Measurements from ENCODE around the gene CTSC.
"Not testable (repeated sequence)": the region's sequence is repeated elsewhere in the genome, so short reads cannot be mapped to it uniquely, and the experiment has no call there.

CTSC gene

GRCh38 chr11:88282747-88283515 lies 54.6 kb downstream of the CTSC start:
- no peak for DNase-seq (ENCODE audit: low read depth)

DNA sequence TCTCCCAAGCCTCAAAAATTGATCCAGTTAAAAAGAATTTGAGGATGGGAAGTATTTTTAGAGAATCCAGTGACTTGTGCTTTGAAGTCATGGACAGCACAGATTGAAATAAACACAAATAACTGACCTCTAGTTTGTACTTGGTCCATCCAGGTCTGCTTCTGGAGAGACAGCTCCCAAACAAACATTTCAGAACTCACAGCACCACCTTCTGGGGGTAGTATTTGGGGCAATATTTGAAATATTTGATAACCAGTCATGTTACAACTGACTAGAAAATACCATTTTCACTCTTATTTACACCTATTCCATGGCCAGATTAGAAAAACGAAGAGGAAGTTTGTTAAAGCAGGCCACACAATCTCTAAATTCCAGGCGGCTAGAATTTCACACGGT lies 56.2 kb downstream of the CTSC start:
- no peak for DNase-seq (ENCODE audit: low read depth)

DNA sequence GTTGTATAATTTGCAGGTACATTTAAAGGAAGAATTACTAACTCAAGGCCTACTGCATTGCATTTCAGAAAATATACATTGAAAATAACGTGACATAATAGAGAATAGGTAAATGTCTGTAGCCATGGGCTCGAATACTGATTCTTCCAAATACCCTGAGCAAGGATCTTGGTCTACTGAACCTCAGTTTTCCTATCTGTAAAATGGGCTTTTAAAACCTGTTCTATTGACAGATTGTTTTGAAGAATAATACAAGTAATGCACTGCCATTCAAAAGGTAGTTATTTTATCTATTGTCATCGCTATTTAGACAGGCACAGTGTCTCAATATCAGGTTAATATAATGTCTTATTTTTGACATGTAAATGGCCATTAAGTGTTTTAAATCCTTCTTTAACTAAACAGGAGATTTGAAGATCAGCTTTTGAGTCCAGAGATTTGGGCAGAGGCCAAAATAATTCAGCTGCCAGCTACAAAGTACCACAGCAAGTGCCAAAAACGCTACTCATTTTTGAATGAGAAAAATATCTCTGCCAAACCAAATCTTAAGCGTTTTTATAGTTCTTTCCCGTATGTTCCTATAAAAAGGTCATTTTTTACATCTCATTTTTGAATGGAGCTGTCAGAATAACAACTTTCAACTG lies 56.7 kb downstream of the CTSC start:
- DNase-seq (ENCODE audit: low read depth): no peak

GRCh38 chr11:88277349-88277915 lies 60.1 kb downstream of the CTSC start:
- DNase-seq (ENCODE audit: low read depth): no peak

DNA sequence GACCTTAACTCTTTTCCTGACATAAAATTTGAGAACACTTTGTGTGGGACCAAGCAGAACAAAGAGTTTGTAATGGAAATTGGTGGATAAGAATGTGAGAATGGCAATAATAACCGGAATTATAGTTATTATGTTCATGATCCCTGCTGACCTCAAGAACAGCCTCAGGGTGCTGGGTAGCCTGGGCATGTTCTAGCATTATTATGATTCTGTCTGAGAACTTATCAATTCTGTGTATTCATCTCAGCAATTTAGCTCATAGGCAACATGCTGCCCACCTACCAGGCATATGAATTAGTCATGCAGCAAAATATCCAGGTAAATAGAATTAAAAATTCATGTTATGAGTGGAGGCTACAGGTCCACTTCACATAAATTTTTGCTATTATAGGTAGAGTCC lies 61.9 kb downstream of the CTSC start:
- DNase-seq (ENCODE audit: low read depth): no peak

- no peak for DNase-seq (ENCODE audit: low read depth)
These were observed 70.6 kb downstream of the CTSC start for GRCh38 chr11:88266919-88267318.

- no peak for DNase-seq (ENCODE audit: low read depth)
These were observed 71.4 kb downstream of the CTSC start for GRCh38 chr11:88266157-88266556.

GRCh38 chr11:88259431-88259830 lies 78.1 kb downstream of the CTSC start:
- DNase-seq (ENCODE audit: low read depth): no peak

- DNase-seq (ENCODE audit: low read depth): no peak
These were observed 85.3 kb downstream of the CTSC start for GRCh38 chr11:88252208-88252607.

GRCh38 chr11:88250566-88251242 lies 86.8 kb downstream of the CTSC start:
- no peak for DNase-seq (ENCODE audit: low read depth)

DNA sequence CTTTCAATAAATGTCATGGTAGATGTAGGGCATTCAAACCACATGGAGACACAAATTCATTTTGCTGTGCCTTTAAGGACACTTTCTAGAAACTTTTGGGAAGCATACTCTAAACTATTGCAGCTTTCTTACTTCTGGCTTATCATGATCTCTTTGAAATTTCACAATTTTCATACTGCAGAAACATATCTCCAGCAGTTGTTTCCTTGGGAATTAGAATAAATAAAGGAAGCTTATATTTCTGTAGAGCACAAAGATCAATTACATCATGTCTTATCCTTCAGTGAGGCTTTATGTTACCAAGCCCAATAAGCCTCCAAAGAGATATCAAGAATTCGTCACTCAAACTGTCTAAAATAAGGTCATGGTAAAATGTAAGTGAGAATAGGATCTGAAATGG lies 87.8 kb downstream of the CTSC start:
- DNase-seq (ENCODE audit: low read depth): no peak

- DNase-seq (ENCODE audit: low read depth): no peak
These were observed 90.8 kb downstream of the CTSC start for GRCh38 chr11:88246696-88247095.

GRCh38 chr11:88245576-88245975 lies 92.0 kb downstream of the CTSC start:
- DNase-seq (ENCODE audit: low read depth): not testable (repeated sequence)
